Parathyroid adenoma (tissue), 2 donors: Measurements from ENCODE around the gene CABLES2.

Experiments
- H2AFZ ChIP-seq: fragments of 300-600 bp; sonication (generic); one replicate; pipeline ENCODE4 v1.7.0; 2017; ENCODE audit warnings: antibody characterized with exemption, mild to moderate bottlenecking
- H3K27ac ChIP-seq: fragments of 300-600 bp; sonication (generic); one replicate; pipeline ENCODE4 v1.7.0; 2017
- H3K27me3 ChIP-seq: fragments of 300-600 bp; sonication (generic); one replicate; pipeline ENCODE4 v1.7.0; 2017; ENCODE audit warnings: low read length; ENCODE audit not compliant: control insufficient read depth, insufficient read depth
- H3K36me3 ChIP-seq: fragments of 300-600 bp; sonication (generic); one replicate; pipeline ENCODE4 v1.7.0; 2017; ENCODE audit warnings: low read length; ENCODE audit not compliant: control insufficient read depth, insufficient read depth
- H3K4me1 ChIP-seq: fragments of 300-600 bp; sonication (generic); one replicate; pipeline ENCODE4 v1.7.0; 2017; ENCODE audit warnings: control low read depth
- H3K4me2 ChIP-seq: fragments of 300-600 bp; sonication (generic); one replicate; pipeline ENCODE4 v1.7.0; 2017; ENCODE audit warnings: low read length
- H3K4me3 ChIP-seq: fragments of 300-600 bp; sonication (generic); one replicate; pipeline ENCODE4 v1.7.0; 2017; ENCODE audit warnings: low read depth, low read length
- H3K79me2 ChIP-seq: fragments of 300-600 bp; sonication (generic); one replicate; pipeline ENCODE4 v1.7.0; 2017; ENCODE audit warnings: control low read depth
- H3K9ac ChIP-seq: fragments of 300-600 bp; sonication (generic); one replicate; pipeline ENCODE4 v1.7.0; 2017; ENCODE audit warnings: mild to moderate bottlenecking
- H3K9me3 ChIP-seq: fragments of 300-600 bp; sonication (generic); one replicate; pipeline ENCODE4 v1.7.0; 2017; ENCODE audit warnings: low read length; ENCODE audit not compliant: control insufficient read depth
- CTCF ChIP-seq: fragments of 300-600 bp; sonication (generic); IDR thresholded peaks from one replicate; pipeline ENCODE4 v1.7.0; 2017; ENCODE audit warnings: antibody characterized with exemption, mild to moderate bottlenecking
- donor health status: primary hyperparathyroidism.

The CABLES2 gene

GRCh38 chr20:62405981-62406513 lies 1.0 kb downstream of the CABLES2 start:
- Histone ChIP-seq H3K27me3 (no peaks in the 10 kb centered on the region), H3K9ac (no peak overlapping the region), H3K4me2 (peak overlapping the region; percentile 92), H3K4me3 (peak overlapping the region; percentile 62), H2AFZ (no peak overlapping the region), H3K36me3 (no peaks in the 10 kb centered on the region), H3K4me1 (peaks cover 22% of the 10 kb centered on the region), H3K79me2 (no peaks in the 10 kb centered on the region), H3K9me3 (no peaks in the 10 kb centered on the region), H3K27ac (no peak overlapping the region)
- no peak for TF ChIP-seq CTCF

- peaks cover 21% of the 10 kb centered on the region for H3K4me1 ChIP-seq
- H3K36me3 ChIP-seq: no peaks in the 10 kb centered on the region
- TF ChIP-seq CTCF: peak; percentile 61
- no peaks in the 10 kb centered on the region for H3K79me2 ChIP-seq
- no peak overlapping the region for H3K9ac ChIP-seq
- no peak overlapping the region for H3K4me3 ChIP-seq
- H3K4me2 ChIP-seq: peak overlapping the region; percentile 92
- no peaks in the 10 kb centered on the region for H3K27me3 ChIP-seq
- H2AFZ ChIP-seq: no peak overlapping the region
- H3K9me3 ChIP-seq: no peaks in the 10 kb centered on the region
- no peak overlapping the region for H3K27ac ChIP-seq
Observed at GRCh38 chr20:62405108-62405980, 1.7 kb downstream of the CABLES2 start.

GRCh38 chr20:62404761-62405107 lies 2.4 kb downstream of the CABLES2 start:
- no peak for TF ChIP-seq CTCF

GRCh38 chr20:62404112-62404665 lies 2.9 kb downstream of the CABLES2 start:
- Histone ChIP-seq H3K36me3 (no peaks in the 10 kb centered on the region), H3K9ac (no peak overlapping the region), H3K4me1 (peaks cover 14% of the 10 kb centered on the region), H3K79me2 (no peaks in the 10 kb centered on the region), H3K27me3 (no peaks in the 10 kb centered on the region), H3K4me3 (no peak overlapping the region), H3K27ac (no peak overlapping the region), H3K9me3 (no peaks in the 10 kb centered on the region), H3K4me2 (no peak overlapping the region), H2AFZ (no peak overlapping the region)
- no peak for TF ChIP-seq CTCF

More at GRCh38 chr20:62404761-62405107, 2.4 kb downstream of the CABLES2 start:
- H3K79me2 ChIP-seq: no peaks in the 10 kb centered on the region
- no peaks in the 10 kb centered on the region for H3K27me3 ChIP-seq
- H3K27ac ChIP-seq: no peak overlapping the region
- H3K4me2 ChIP-seq: no peak overlapping the region
- no peak overlapping the region for H3K9ac ChIP-seq
- H3K4me1 ChIP-seq: peaks cover 16% of the 10 kb centered on the region
- no peaks in the 10 kb centered on the region for H3K36me3 ChIP-seq
- no peaks in the 10 kb centered on the region for H3K9me3 ChIP-seq
- H2AFZ ChIP-seq: no peak overlapping the region
- H3K4me3 ChIP-seq: no peak overlapping the region
